Neural crest cell (in vitro differentiated cells): ENCODE data around the gene PHC1. TPM values are rescaled to one million over a fixed set of nuclear protein-coding genes. Genes with fewer than 3 reads are reported as not detected.
"Not testable (repeated sequence)": the region's sequence is repeated elsewhere in the genome, so short reads cannot be mapped to it uniquely, and the experiment has no call there.

Source experiments
- DNase-seq: peaks from one replicate; pipeline ENCODE4 v3.0.0; 2021; ENCODE audit warnings: low read depth, mixed read lengths, low spot score
- H3K27ac Mint-ChIP-seq: one replicate; pipeline ENCODE4 v1.8.0; 2021; ENCODE audit warnings: mild to moderate bottlenecking, mixed read lengths; ENCODE audit not compliant: unreplicated experiment
- H3K27me3 Mint-ChIP-seq: 2 replicates; pipeline ENCODE4 v1.8.0; 2021; ENCODE audit warnings: low read depth, mild to moderate bottlenecking, mixed read lengths
- H3K36me3 Mint-ChIP-seq: 2 replicates; pipeline ENCODE4 v1.8.0; 2021; ENCODE audit warnings: low read depth, mild to moderate bottlenecking, mixed read lengths
- H3K4me1 Mint-ChIP-seq: 2 replicates; pipeline ENCODE4 v1.8.0; 2021; ENCODE audit warnings: mixed read lengths
- H3K4me3 Mint-ChIP-seq: one replicate; pipeline ENCODE4 v1.8.0; 2021; ENCODE audit warnings: mild to moderate bottlenecking, mixed read lengths
- H3K9me3 Mint-ChIP-seq: 2 replicates; pipeline ENCODE4 v1.8.0; 2021; ENCODE audit warnings: mixed read lengths
- CTCF ChIP-seq: fragments of 200-600 bp; sonication (generic); conservative IDR thresholded peaks from 2 replicates; pipeline ENCODE4 v1.5.0; 2021; ENCODE audit warnings: antibody characterized with exemption, mild to moderate bottlenecking
- total RNA-seq: library from RNA; stranded (reverse); gene quantifications from 2 replicates; pipeline ENCODE4 v1.2.1, GENCODE V29; 2021

PHC1 gene
- total RNA-seq, 1 donor from 2014 or later, result 108 TPM

DNA sequence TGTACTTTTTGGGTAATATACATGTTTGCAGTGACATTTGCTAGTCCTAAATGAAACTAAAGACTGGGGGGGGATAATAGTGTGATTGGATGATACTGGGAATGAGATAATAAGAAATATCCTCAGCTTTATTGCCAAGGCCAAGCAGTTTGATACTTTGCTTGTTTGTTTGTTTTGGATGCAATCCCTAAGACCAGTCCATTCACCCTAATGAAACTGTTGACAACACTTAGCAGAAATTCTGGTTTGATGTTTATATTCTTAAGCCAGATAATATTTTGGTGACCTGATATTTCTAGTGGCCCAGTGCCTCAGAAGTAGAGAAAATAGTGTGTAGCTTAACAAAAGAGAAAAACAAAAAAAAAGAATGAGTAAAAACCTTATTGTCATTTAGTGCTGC lies 1.8 kb downstream of the PHC1 start:
- Mint-ChIP-seq H3K27ac (no peak overlapping the region), H3K4me3 (no peak overlapping the region), H3K36me3 (peaks cover 4% of the 10 kb centered on the region), H3K9me3 (no peaks in the 10 kb centered on the region), H3K27me3 (no peaks in the 10 kb centered on the region), H3K4me1 (peaks cover 25% of the 10 kb centered on the region)
- no peak for TF ChIP-seq CTCF
- DNase-seq, result no peak

DNA sequence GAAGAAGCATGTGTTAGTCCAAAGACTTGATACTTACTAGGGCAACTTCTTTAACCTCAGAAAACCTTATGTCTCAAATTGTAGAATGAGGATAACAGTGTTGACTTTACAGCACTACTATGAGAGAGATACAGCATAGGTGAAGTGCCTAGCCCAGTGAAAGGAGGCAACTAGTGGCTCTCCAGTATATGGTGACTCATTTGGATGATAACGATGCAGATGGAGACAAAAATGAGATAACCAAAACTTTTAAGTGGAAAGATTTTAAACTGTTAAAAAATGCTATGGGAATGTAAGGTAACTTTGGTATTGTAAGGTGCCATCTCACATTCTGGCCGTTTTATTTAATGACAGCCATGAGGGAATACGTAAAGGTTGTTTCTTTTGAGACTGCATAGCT lies 2.7 kb downstream of the PHC1 start:
- no peak for TF ChIP-seq CTCF
- no peak for DNase-seq
- Mint-ChIP-seq H3K27ac (no peak overlapping the region), H3K4me3 (no peak overlapping the region), H3K36me3 (peaks cover 7% of the 10 kb centered on the region), H3K9me3 (no peaks in the 10 kb centered on the region), H3K27me3 (no peaks in the 10 kb centered on the region), H3K4me1 (peaks cover 22% of the 10 kb centered on the region)

GRCh38 chr12:8917751-8918150 lies 3.4 kb downstream of the PHC1 start:
- no peak overlapping the region for H3K27ac Mint-ChIP-seq
- no peaks in the 10 kb centered on the region for H3K27me3 Mint-ChIP-seq
- peaks cover 12% of the 10 kb centered on the region for H3K36me3 Mint-ChIP-seq
- H3K4me1 Mint-ChIP-seq, result peaks cover 14% of the 10 kb centered on the region
- H3K9me3 Mint-ChIP-seq, result no peaks in the 10 kb centered on the region
- no peak for DNase-seq
- H3K4me3 Mint-ChIP-seq, result no peak overlapping the region
- no peak for TF ChIP-seq CTCF

- H3K36me3 Mint-ChIP-seq, result peaks cover 16% of the 10 kb centered on the region
- H3K4me3 Mint-ChIP-seq, H3K27ac Mint-ChIP-seq, H3K9me3 Mint-ChIP-seq, H3K4me1 Mint-ChIP-seq, DNase-seq, H3K27me3 Mint-ChIP-seq: not testable (repeated sequence)
Observed at GRCh38 chr12:8919643-8920042, 5.3 kb downstream of the PHC1 start.

- no peak for DNase-seq
- TF ChIP-seq CTCF, result no peak
- H3K36me3 Mint-ChIP-seq, result peaks cover 17% of the 10 kb centered on the region
- no peaks in the 10 kb centered on the region for H3K4me1 Mint-ChIP-seq
- no peak overlapping the region for H3K4me3 Mint-ChIP-seq
- no peak overlapping the region for H3K27ac Mint-ChIP-seq
- H3K9me3 Mint-ChIP-seq, result no peaks in the 10 kb centered on the region
- H3K27me3 Mint-ChIP-seq, result no peaks in the 10 kb centered on the region
Observed at GRCh38 chr12:8922544-8922943, 8.2 kb downstream of the PHC1 start.

DNA sequence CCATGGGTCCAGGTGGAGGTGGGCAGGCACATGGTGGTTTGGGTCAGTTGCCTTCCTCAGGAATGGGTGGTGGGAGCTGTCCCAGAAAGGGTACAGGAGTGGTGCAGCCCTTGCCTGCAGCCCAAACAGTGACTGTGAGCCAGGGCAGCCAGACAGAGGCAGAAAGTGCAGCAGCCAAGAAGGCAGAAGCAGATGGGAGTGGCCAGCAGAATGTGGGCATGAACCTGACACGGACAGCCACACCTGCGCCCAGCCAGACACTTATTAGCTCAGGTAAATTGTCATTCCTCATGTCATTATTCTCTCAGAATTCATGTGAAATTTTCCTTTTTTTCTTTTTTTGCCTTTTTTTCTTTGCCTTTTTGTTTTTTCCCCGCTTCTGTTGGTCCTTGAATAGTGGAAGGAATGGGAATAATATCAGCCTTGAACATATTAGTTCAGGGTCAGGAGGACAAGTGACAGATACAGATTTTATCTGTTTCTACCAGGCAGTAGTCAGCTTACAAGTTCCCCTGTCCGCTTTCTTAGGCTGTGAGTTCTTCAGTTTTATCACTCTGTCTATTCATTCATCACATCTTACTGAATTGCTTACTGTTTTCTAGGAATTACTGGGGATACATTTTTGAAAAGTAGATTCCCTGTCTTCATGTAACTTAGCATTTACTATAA lies 16.5 kb downstream of the PHC1 start:
- not testable (repeated sequence) for H3K27me3 Mint-ChIP-seq, H3K27ac Mint-ChIP-seq, DNase-seq, H3K9me3 Mint-ChIP-seq, H3K4me3 Mint-ChIP-seq, H3K4me1 Mint-ChIP-seq
- H3K36me3 Mint-ChIP-seq, result peaks cover 16% of the 10 kb centered on the region

GRCh38 chr12:8932464-8932863 lies 18.2 kb downstream of the PHC1 start:
- not testable (repeated sequence) for H3K9me3 Mint-ChIP-seq, H3K27ac Mint-ChIP-seq, H3K4me1 Mint-ChIP-seq, H3K27me3 Mint-ChIP-seq, DNase-seq, H3K4me3 Mint-ChIP-seq
- peaks cover 21% of the 10 kb centered on the region for H3K36me3 Mint-ChIP-seq

GRCh38 chr12:8934080-8934479 lies 19.8 kb downstream of the PHC1 start:
- not testable (repeated sequence) for H3K4me1 Mint-ChIP-seq, H3K4me3 Mint-ChIP-seq, H3K27ac Mint-ChIP-seq, H3K27me3 Mint-ChIP-seq, H3K9me3 Mint-ChIP-seq, DNase-seq
- H3K36me3 Mint-ChIP-seq, result peaks cover 21% of the 10 kb centered on the region
